ENCODE results near the gene AMDHD2. TPM values are rescaled to one million over a fixed set of nuclear protein-coding genes. Genes with fewer than 3 reads are reported as not detected.

Gene AMDHD2
- total and polyA plus RNA-seq, 2 of the 8 experiments (the other 6 are each of a cell fraction or from before 2014, with no cell fraction given) = 43.0 to 54.6 TPM

DNA sequence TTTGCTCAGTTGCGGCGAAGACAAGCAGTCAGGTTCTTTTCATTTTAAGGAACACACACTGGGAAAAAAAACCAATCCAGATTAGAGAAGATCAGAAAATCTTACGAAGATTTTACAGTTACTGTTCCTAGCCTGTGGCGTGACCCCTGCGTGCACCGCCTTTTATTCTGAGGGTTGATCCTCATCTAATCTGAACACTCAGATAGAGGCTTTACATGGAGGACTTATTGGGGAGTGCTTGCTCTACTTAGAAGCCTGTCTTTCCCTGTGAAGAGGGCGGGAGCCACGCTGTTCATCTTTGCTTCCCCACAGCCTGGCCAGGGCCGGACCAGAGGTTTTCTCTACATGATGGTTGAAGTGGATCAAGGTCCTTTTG lies 43.8 kb upstream of the AMDHD2 start (continued):
- no peak for TF ChIP-seq RXRA (IDR thresholded peaks at IDR 0.05; ENCODE audit: insufficient read depth, low read depth, low read length)
- TF ChIP-seq, protein P1, sequence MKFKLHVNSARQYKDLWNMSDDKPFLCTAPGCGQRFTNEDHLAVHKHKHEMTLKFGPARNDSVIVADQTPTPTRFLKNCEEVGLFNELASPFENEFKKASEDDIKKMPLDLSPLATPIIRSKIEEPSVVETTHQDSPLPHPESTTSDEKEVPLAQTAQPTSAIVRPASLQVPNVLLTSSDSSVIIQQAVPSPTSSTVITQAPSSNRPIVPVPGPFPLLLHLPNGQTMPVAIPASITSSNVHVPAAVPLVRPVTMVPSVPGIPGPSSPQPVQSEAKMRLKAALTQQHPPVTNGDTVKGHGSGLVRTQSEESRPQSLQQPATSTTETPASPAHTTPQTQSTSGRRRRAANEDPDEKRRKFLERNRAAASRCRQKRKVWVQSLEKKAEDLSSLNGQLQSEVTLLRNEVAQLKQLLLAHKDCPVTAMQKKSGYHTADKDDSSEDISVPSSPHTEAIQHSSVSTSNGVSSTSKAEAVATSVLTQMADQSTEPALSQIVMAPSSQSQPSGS (IDR thresholded peaks at IDR 0.05; ENCODE audit: low read length) = no peak
- no peak for TF ChIP-seq RNF2 (IDR thresholded peaks at IDR 0.05; ENCODE audit: borderline replicate concordance, low read depth, low read length, missing control alignments, poor library complexity, severe bottlenecking)
- no peak for TF ChIP-seq SIX5 (IDR thresholded peaks at IDR 0.05; ENCODE audit: low read depth, low read length)

All from H1 (cell line).